Prostate gland (tissue), 2 donors: ENCODE measurements around the gene ARHGAP24. TPM values are rescaled to one million over a fixed set of nuclear protein-coding genes. Genes with fewer than 3 reads are reported as not detected.

Experiments
- DNase-seq: peaks from one replicate; pipeline ENCODE4 v3.0.0-alpha.2; 2019; ENCODE audit warnings: low spot score
- H3K27ac ChIP-seq, 2 donors: fragments of 200-600 bp; sonication (generic); 2 replicates each; pipeline ENCODE4 v1.5.1; 2017 to 2019
- H3K27me3 ChIP-seq: fragments of 200-600 bp; sonication (generic); replicated peaks from 2 replicates; pipeline ENCODE4 v1.5.1; 2019; ENCODE audit not compliant: insufficient read depth
- H3K36me3 ChIP-seq, 2 donors: fragments of 200-600 bp; sonication (generic); 1 replicate in 1 of 2; 2 replicates in 1 of 2; pipeline versions ENCODE4 v1.5.1 to v1.8.1; 2017 to 2019
- H3K4me1 ChIP-seq: fragments of 200-600 bp; sonication (generic); replicated peaks from 2 replicates; pipeline ENCODE4 v1.5.1; 2019
- H3K4me3 ChIP-seq, 2 donors: fragments of 200-600 bp; sonication (generic); 2 replicates each; pipeline ENCODE4 v1.5.1; 2017 to 2019
- H3K9me3 ChIP-seq: fragments of 200-600 bp; sonication (generic); 2 replicates; pipeline ENCODE4 v1.5.1; 2017
- CTCF ChIP-seq, 4 experiments: fragments of 200-600 bp in 2 of 4; fragments of 450-650 bp in 2 of 4; sonication (generic) in 2 of 4; IDR thresholded peaks; 1 replicate in 3 of 4; 2 replicates in 1 of 4; pipeline ENCODE4 v1.5.1; 2016 to 2019; ENCODE audit warnings: antibody characterized with exemption in 4 of 4, mild to moderate bottlenecking in 2 of 4, moderate library complexity in 2 of 4
- POLR2A ChIP-seq: fragments of 450-650 bp; IDR thresholded peaks from one replicate; pipeline ENCODE4 v1.6.1; 2016; ENCODE audit warnings: antibody characterized with exemption, mild to moderate bottlenecking
- POLR2AphosphoS5 ChIP-seq: sonication (generic); formaldehyde crosslinking; IDR thresholded peaks from one replicate; pipeline ENCODE4 v1.6.1; 2017; ENCODE audit warnings: antibody characterized with exemption
- WGBS: methylation state at CpG from one replicate; pipeline ENCODE4 v1.1.5; 2018; 5-methylcytosine and 5-hydroxymethylcytosine counted together
- intact Hi-C: fragments of 100-400 bp; cut with DNase I; formaldehyde crosslinking; loops from one replicate; pipeline ENCODE4 v1.14.2; 2022
- total RNA-seq, 2 donors: library from RNA; depleted of rRNA; stranded (reverse); fragments of >200 nt; gene quantifications; one replicate each; pipeline ENCODE4 v1.1.0, GENCODE V29; 2016

ARHGAP24 gene
- total RNA-seq, 2 donors from 2014 or later: 6.7 to 7.4 TPM

GRCh38 chr4:85482010-85482738 is 7.2 kb downstream of the ARHGAP24 start:
- WGBS: 72% methylated on average over 5 of the region's 5 CpGs
- intact Hi-C loops: no loop called here

GRCh38 chr4:85486425-85487086 is 11.6 kb downstream of the ARHGAP24 start:
- Histone ChIP-seq H3K36me3 (no peaks in the 10 kb centered on the region), H3K27me3 (no peaks in the 10 kb centered on the region), H3K27ac (no peak overlapping the region), H3K4me3 (no peak overlapping the region), H3K9me3 (no peaks in the 10 kb centered on the region), H3K4me1 (no peaks in the 10 kb centered on the region)
- DNase-seq: no peak
- TF ChIP-seq CTCF (IDR thresholded peaks at IDR 0.05) (no peak), POLR2AphosphoS5 (no peak)
- WGBS: 84% methylated on average over 3 of the region's 3 CpGs
- intact Hi-C loops: no loop called here

More at GRCh38 chr4:85482010-85482738, 7.2 kb downstream of the ARHGAP24 start:
- H3K36me3 ChIP-seq: no peaks in the 10 kb centered on the region
- H3K4me1 ChIP-seq: no peaks in the 10 kb centered on the region
- TF ChIP-seq POLR2A (no peak), POLR2AphosphoS5 (no peak), CTCF (IDR thresholded peaks at IDR 0.05) (no peak)
- DNase-seq: no peak
- H3K27me3 ChIP-seq: no peaks in the 10 kb centered on the region
- no peak overlapping the region for H3K27ac ChIP-seq
- no peaks in the 10 kb centered on the region for H3K9me3 ChIP-seq
- no peak overlapping the region for H3K4me3 ChIP-seq

GRCh38 chr4:85488416-85488815 is 13.5 kb downstream of the ARHGAP24 start:
- H3K4me3 ChIP-seq: no peak overlapping the region
- no peak overlapping the region for H3K27ac ChIP-seq
- H3K9me3 ChIP-seq: no peaks in the 10 kb centered on the region
- H3K27me3 ChIP-seq: no peaks in the 10 kb centered on the region
- TF ChIP-seq CTCF (IDR thresholded peaks at IDR 0.05): no peak
- TF ChIP-seq POLR2AphosphoS5: no peak
- 72% methylated on average over 1 of the region's 1 CpG for WGBS
- H3K36me3 ChIP-seq: no peaks in the 10 kb centered on the region
- intact Hi-C loops: no loop called here
- DNase-seq: no peak
- no peaks in the 10 kb centered on the region for H3K4me1 ChIP-seq

- whole genome bisulfite sequencing: 99% methylated on average over 3 of the region's 3 CpGs
Measured at GRCh38 chr4:85489273-85489981, 14.5 kb downstream of the ARHGAP24 start.

More at GRCh38 chr4:85489273-85489981, 14.5 kb downstream of the ARHGAP24 start:
- Histone ChIP-seq H3K27me3 (no peaks in the 10 kb centered on the region), H3K36me3 (no peaks in the 10 kb centered on the region), H3K4me1 (no peaks in the 10 kb centered on the region), H3K27ac (no peak overlapping the region), H3K4me3 (no peak overlapping the region), H3K9me3 (no peaks in the 10 kb centered on the region)
- no peak for DNase-seq
- intact Hi-C loops: no loop called here
- TF ChIP-seq POLR2A (no peak), CTCF (IDR thresholded peaks at IDR 0.05) (no peak), POLR2AphosphoS5 (no peak)
